GM12873 (cell line): ENCODE measurements around the gene DISC1.

Experiments
- CTCF ChIP-seq: IDR thresholded peaks from 2 replicates; pipeline ENCODE4 v1.5.1; 2012; ENCODE audit warnings: low read depth, mild to moderate bottlenecking, moderate library complexity, low read length, control low read depth; ENCODE audit not compliant: insufficient read depth; ENCODE audit errors: missing control alignments

The DISC1 gene

GRCh38 chr1:231643935-231644237 is 17.3 kb downstream of the DISC1 start:
- no peak for TF ChIP-seq CTCF

- TF ChIP-seq CTCF: no peak
Measured at GRCh38 chr1:231653632-231654031, 27.0 kb downstream of the DISC1 start.

DNA sequence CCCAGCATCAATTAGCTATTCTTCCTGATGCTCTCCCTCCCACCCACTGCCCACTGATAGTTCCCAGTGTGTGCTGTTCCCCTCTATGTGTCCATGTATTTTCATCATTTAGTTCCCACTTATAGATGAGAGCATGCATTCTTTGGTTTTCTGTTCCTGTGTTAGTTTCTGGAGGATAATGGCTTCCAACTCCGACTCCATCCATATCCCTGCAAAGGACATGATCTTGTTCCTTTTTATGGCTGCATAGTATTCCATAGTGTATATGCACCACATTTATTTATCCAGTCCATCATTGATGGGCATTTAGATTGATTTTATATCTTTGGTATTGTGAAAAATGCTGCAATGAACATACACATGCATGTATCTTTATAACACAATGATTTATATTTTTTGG is 30.2 kb downstream of the DISC1 start:
- TF ChIP-seq CTCF: no peak

DNA sequence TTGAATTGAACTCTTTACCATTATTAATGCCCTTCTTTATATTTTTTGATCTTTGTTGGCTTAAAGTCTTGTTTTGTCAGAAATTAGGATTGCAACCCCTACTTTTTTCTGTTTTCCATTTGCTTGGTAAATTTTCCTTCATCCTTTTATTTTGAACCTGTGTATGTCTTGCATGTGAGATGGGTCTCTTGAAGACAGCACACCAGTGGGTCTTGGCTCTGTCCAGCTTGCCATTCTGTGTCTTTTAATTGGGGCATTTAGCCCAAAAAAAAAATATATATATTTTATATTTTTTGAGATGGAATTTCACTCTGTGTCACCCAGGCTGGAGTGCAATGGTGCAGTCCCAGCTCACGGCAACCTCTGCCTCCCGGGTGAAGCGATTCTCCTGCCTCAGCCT is 33.6 kb downstream of the DISC1 start:
- no peak for TF ChIP-seq CTCF

GRCh38 chr1:231663211-231663792 is 36.7 kb downstream of the DISC1 start:
- TF ChIP-seq CTCF: no peak

- TF ChIP-seq CTCF: no peak
Measured at GRCh38 chr1:231665101-231665500, 38.5 kb downstream of the DISC1 start.

DNA sequence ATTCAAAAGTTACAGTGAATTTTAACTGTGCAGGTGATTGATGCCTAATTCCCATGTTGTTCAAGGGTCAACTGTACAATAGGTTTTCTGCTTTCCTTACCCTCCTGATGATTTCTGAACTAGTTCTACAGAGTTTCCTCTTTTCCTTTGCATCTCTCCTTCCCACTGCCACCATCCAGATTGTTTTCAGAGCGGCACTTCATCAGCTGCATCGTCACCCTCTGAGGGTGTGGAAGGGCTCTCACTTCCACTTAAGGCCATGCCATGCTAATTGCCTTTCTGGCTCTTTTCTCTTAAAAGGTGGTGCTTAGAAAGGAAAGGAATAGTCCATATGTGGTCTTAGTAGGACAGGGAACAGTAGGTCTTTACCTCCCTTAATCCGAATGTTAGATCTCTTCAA is 39.1 kb downstream of the DISC1 start:
- TF ChIP-seq CTCF: no peak
